HCT116 (cell line): ENCODE results near the gene C10orf105. TPM values are rescaled to one million over a fixed set of nuclear protein-coding genes. Genes with fewer than 3 reads are reported as not detected.

Experiments
- ATAC-seq: fragments of 200-7000 bp; cut with Tn5 transposase; 2 replicates; pipeline ENCODE4 v1.9.1; 2020; ENCODE audit warnings: mild to moderate bottlenecking, moderate library complexity
- BruUV-seq: library from RNA; stranded (reverse); fragments of 400-500 nt; replicated peaks from 2 replicates; lab custom pipeline; 2021; lab: Mats Ljungman, UMichigan
- CTCF ChIA-PET: fragments of 300-600 bp; sonication (Branson Sonifier 250); formaldehyde crosslinking; loops from one replicate; lab custom pipeline; 2021; ENCODE audit warnings: antibody characterized with exemption; lab: Charles Lee
- POLR2A ChIA-PET: fragments of 300-600, 350-600 bp; sonication (Branson Sonifier 250); formaldehyde crosslinking; loops from one replicate; lab custom pipeline; 2021; ENCODE audit warnings: antibody characterized with exemption; lab: Charles Lee
- RAD21 ChIA-PET, 2 experiments: fragments of 300-600 bp; sonication (Branson Sonifier 250); formaldehyde crosslinking; loops; one replicate each; lab custom pipeline; 2023; ENCODE audit warnings: low total read pairs in 2 of 2; ENCODE audit not compliant: uncharacterized antibody in 2 of 2, unreplicated experiment in 2 of 2, low non-redundant PET in 1 of 2; lab: Charles Lee
- DNase-seq: peaks from one replicate; pipeline ENCODE4 v3.0.0-alpha.2; 2010; ENCODE audit warnings: low read depth, low spot score
- H2AFZ ChIP-seq: fragments of 200-600 bp; shearing (Covaris generic), sonication (generic); 2 replicates; pipeline ENCODE4 v1.6.1; 2017; ENCODE audit warnings: low read depth, mixed run types, mixed read lengths, antibody characterized with exemption, low read length; ENCODE audit not compliant: poor library complexity, severe bottlenecking
- H3K27ac ChIP-seq: 2 replicates; pipeline ENCODE4 v1.5.1; 2012; ENCODE audit warnings: low read depth, low read length
- H3K27me3 ChIP-seq: fragments of 200-600 bp; sonication (generic); 2 replicates; pipeline ENCODE4 v1.6.1; 2016; ENCODE audit warnings: mixed run types, low read length, mixed read lengths; ENCODE audit not compliant: insufficient read depth
- H3K36me3 ChIP-seq, 2 experiments: fragments of 200-500 bp in 1 of 2; fragments of 200-600 bp in 1 of 2; sonication (Bioruptor generic) in 1 of 2; sonication (generic) in 1 of 2; 2 replicates each; pipeline versions ENCODE4 v1.5.1 to v1.6.1; 2014 to 2016; ENCODE audit warnings: low read length in 2 of 2, inconsistent platforms in 1 of 2, mixed read lengths in 1 of 2, mixed run types in 1 of 2; ENCODE audit not compliant: insufficient read depth in 2 of 2, control insufficient read depth in 1 of 2
- H3K4me1 ChIP-seq, 2 experiments: fragments of 200-600 bp in 1 of 2; sonication (generic) in 1 of 2; 2 replicates each; pipeline versions ENCODE4 v1.5.1 to v1.6.1; 2012 to 2017; ENCODE audit warnings: low read length in 2 of 2, inconsistent platforms in 1 of 2, mild to moderate bottlenecking in 1 of 2, mixed read lengths in 1 of 2, mixed run types in 1 of 2, moderate library complexity in 1 of 2; ENCODE audit not compliant: insufficient read depth in 2 of 2, control insufficient read depth in 1 of 2
- H3K4me2 ChIP-seq: fragments of 200-600 bp; sonication (generic); 2 replicates; pipeline ENCODE4 v1.6.1; 2017; ENCODE audit warnings: mixed run types, low read length, mixed read lengths
- H3K4me3 ChIP-seq, 2 experiments: fragments of 200-600 bp in 1 of 2; sonication (generic) in 1 of 2; replicated peaks in 1 of 2; 2 replicates each; pipeline ENCODE4 v1.5.1; 2011 to 2016; ENCODE audit warnings: low read length in 2 of 2, control low read depth in 1 of 2, low read depth in 1 of 2, mild to moderate bottlenecking in 1 of 2, mixed read lengths in 1 of 2, mixed run types in 1 of 2
- H3K79me2 ChIP-seq: fragments of 200-600 bp; sonication (generic); 2 replicates; pipeline ENCODE4 v1.6.1; 2017; ENCODE audit warnings: mild to moderate bottlenecking, mixed run types, low read length, moderate library complexity, mixed read lengths; ENCODE audit not compliant: insufficient read depth
- H3K9ac ChIP-seq: fragments of 200-600 bp; sonication (generic); 2 replicates; pipeline ENCODE4 v1.6.1; 2016; ENCODE audit warnings: low read length, mixed read lengths
- H3K9me2 ChIP-seq: fragments of 200-600 bp; sonication (generic), shearing (Covaris generic); 2 replicates; pipeline ENCODE4 v1.6.1; 2017; ENCODE audit warnings: mixed run types, mild to moderate bottlenecking, moderate library complexity; ENCODE audit not compliant: insufficient read depth
- H3K9me3 ChIP-seq, 2 experiments: fragments of 200-500 bp in 1 of 2; fragments of 200-600 bp in 1 of 2; sonication (Bioruptor generic) in 1 of 2; sonication (generic) in 1 of 2; 2 replicates each; pipeline ENCODE4 v1.6.1; 2014 to 2017; ENCODE audit warnings: low read length in 2 of 2, mixed read lengths in 2 of 2, inconsistent platforms in 1 of 2, low read depth in 1 of 2, mild to moderate bottlenecking in 1 of 2, mixed run types in 1 of 2, moderate library complexity in 1 of 2; ENCODE audit not compliant: control insufficient read depth in 1 of 2, insufficient read depth in 1 of 2
- H4K20me1 ChIP-seq: fragments of 200-600 bp; sonication (generic), shearing (Covaris generic); 2 replicates; pipeline ENCODE4 v1.6.1; 2017; ENCODE audit warnings: mixed run types, mild to moderate bottlenecking, moderate library complexity; ENCODE audit not compliant: insufficient read depth
- CBX3 ChIP-seq: IDR thresholded peaks from 2 replicates; pipeline ENCODE4 v1.6.1; 2012; ENCODE audit warnings: low read depth
- CTCF ChIP-seq, 3 experiments: fragments of 200-600 bp in 1 of 3; sonication (generic) in 1 of 3; IDR thresholded peaks in 2 of 3; conservative IDR thresholded peaks in 1 of 3; 2 replicates each; pipeline ENCODE4 v1.5.1; 2012 to 2017; ENCODE audit warnings: low read depth in 2 of 3, low read length in 2 of 3, antibody characterized with exemption in 1 of 3, borderline replicate concordance in 1 of 3, control low read depth in 1 of 3, mild to moderate bottlenecking in 1 of 3, mixed read lengths in 1 of 3, mixed run types in 1 of 3, moderate library complexity in 1 of 3; ENCODE audit not compliant: insufficient read depth in 1 of 3
- ELF1 ChIP-seq: IDR thresholded peaks from 2 replicates; pipeline ENCODE4 v1.6.1; 2012; ENCODE audit warnings: low read depth, borderline replicate concordance
- JUND ChIP-seq: IDR thresholded peaks from 2 replicates; pipeline ENCODE4 v1.6.1; 2012
- MAX ChIP-seq: IDR thresholded peaks from 2 replicates; pipeline ENCODE4 v1.6.1; 2012
- POLR2A ChIP-seq: IDR thresholded peaks from 2 replicates; pipeline ENCODE4 v1.7.0; 2011; ENCODE audit warnings: borderline replicate concordance; ENCODE audit not compliant: insufficient read depth, insufficient read length; ENCODE audit errors: extremely low read depth
- RAD21 ChIP-seq: IDR thresholded peaks from 2 replicates; pipeline ENCODE4 v1.6.1; 2012; ENCODE audit warnings: low read depth, mild to moderate bottlenecking
- REST ChIP-seq: IDR thresholded peaks from 2 replicates; pipeline ENCODE4 v1.6.1; 2012; ENCODE audit warnings: low read depth
- YY1 ChIP-seq: IDR thresholded peaks from 2 replicates; pipeline ENCODE4 v1.6.1; 2011; ENCODE audit warnings: low read length, low read depth, moderate library complexity, mild to moderate bottlenecking; ENCODE audit not compliant: insufficient replicate concordance; ENCODE audit errors: extremely low read depth
- ZBTB33 ChIP-seq: IDR thresholded peaks from 2 replicates; pipeline ENCODE4 v1.6.1; 2011; ENCODE audit warnings: mild to moderate bottlenecking, low read length, moderate library complexity; ENCODE audit not compliant: insufficient replicate concordance; ENCODE audit errors: extremely low read depth
- intact Hi-C: fragments of 100-400 bp; cut with micrococcal nuclease; formaldehyde crosslinking; loops from 2 replicates; pipeline ENCODE4 v1.10.0; 2022
- total RNA-seq: library from RNA; stranded (reverse); gene quantifications from one replicate; pipeline ENCODE4 v1.2.1, GENCODE V29; 2021; ENCODE audit not compliant: unreplicated experiment

The C10orf105 gene
- total RNA-seq, 1 experiment from 2014 or later: not detected

GRCh38 chr10:71748671-71749191, 29.2 kb upstream of the C10orf105 start (continued):
- TF ChIP-seq REST (no peak), MAX (no peak), RAD21 (no peak), CBX3 (no peak)

GRCh38 chr10:71747551-71748523, 28.3 kb upstream of the C10orf105 start:
- ATAC-seq: no peak
- no peaks in the 10 kb centered on the region for H3K9me3 ChIP-seq
- H3K36me3 ChIP-seq: no peaks in the 10 kb centered on the region
- H3K79me2 ChIP-seq: no peaks in the 10 kb centered on the region
- intact Hi-C loops: no loop called here
- RAD21 ChIA-PET: interaction anchor here in 1 of 2 experiments (0.6 kb wide), 1 partner anchor 287 kb away, joined by 4 read pairs; no protein-coding TSS in a partner anchor
- BruUV-seq: no TSS peak
- no peak overlapping the region for H3K4me3 ChIP-seq
- no peak overlapping the region for H3K9ac ChIP-seq
- no peaks in the 10 kb centered on the region for H3K27me3 ChIP-seq
- no peak for DNase-seq
- no peak overlapping the region for H3K27ac ChIP-seq
- H4K20me1 ChIP-seq: no peaks in the 10 kb centered on the region
- POLR2A ChIA-PET: no interaction called here
- H3K4me1 ChIP-seq: peaks cover 5 to 15% of the 10 kb centered on the region in 2 experiments; a peak in 3 of 4 replicates
- no peak overlapping the region for H3K4me2 ChIP-seq
- CTCF ChIA-PET: no interaction called here
- no peak overlapping the region for H2AFZ ChIP-seq
- no peaks in the 10 kb centered on the region for H3K9me2 ChIP-seq
- TF ChIP-seq ELF1 (no peak), JUND (no peak), CTCF (IDR thresholded peaks at IDR 0.05 in 2 of 3, conservative IDR thresholded peaks at IDR 0.05 in 1 of 3; ENCODE audit: borderline replicate concordance in 1 of 3, insufficient read depth in 1 of 3, low read depth in 2 of 3, low read length in 2 of 3) (no peak), ZBTB33 (no peak), POLR2A (no peak), RAD21 (no peak), YY1 (no peak)
